Measurements from ENCODE around the gene BLVRB. TPM values are rescaled to one million over a fixed set of nuclear protein-coding genes. Genes with fewer than 3 reads are reported as not detected.
"Not testable (repeated sequence)": the region's sequence is repeated elsewhere in the genome, so short reads cannot be mapped to it uniquely, and the experiment has no call there.

BLVRB gene
- total RNA-seq, 1 experiment from 2014 or later, result 327 TPM

GRCh38 chr19:40486017-40486416, 20.5 kb upstream of the BLVRB start:
- DNase-seq (ENCODE audit: low spot score), result no peak

GRCh38 chr19:40475878-40476644, 10.5 kb upstream of the BLVRB start:
- not testable (repeated sequence) for DNase-seq (ENCODE audit: low spot score)

GRCh38 chr19:40474737-40475136, 9.2 kb upstream of the BLVRB start:
- no peak for DNase-seq (ENCODE audit: low spot score)

GRCh38 chr19:40472516-40472915, 7.0 kb upstream of the BLVRB start:
- no peak for DNase-seq (ENCODE audit: low spot score)

GRCh38 chr19:40471111-40471510, 5.6 kb upstream of the BLVRB start:
- no peak for DNase-seq (ENCODE audit: low spot score)

GRCh38 chr19:40469011-40469410, 3.5 kb upstream of the BLVRB start:
- no peak for DNase-seq (ENCODE audit: low spot score)

GRCh38 chr19:40466985-40467734, 1.6 kb upstream of the BLVRB start, which contains the start of gene SPTBN4:
SPTBN4 (plus strand) TSS chr19:40467001; CDS start chr19:40472622, 5,621 bp downstream.
- DNase-seq (ENCODE audit: low spot score), result no peak

GRCh38 chr19:40466219-40466984, 857 bp upstream of the BLVRB start:
- DNase-seq (ENCODE audit: low spot score), result no peak

GRCh38 chr19:40465025-40465556, 454 bp downstream of the BLVRB start:
- peak; percentile 55 for DNase-seq (ENCODE audit: low spot score)

GRCh38 chr19:40464059-40465024, 1.2 kb downstream of the BLVRB start:
- peak; percentile 95 for DNase-seq (ENCODE audit: low spot score)

GRCh38 chr19:40463587-40464037, 1.9 kb downstream of the BLVRB start:
- peak; percentile 48 for DNase-seq (ENCODE audit: low spot score)

- no peak for DNase-seq (ENCODE audit: low spot score)
Measured at GRCh38 chr19:40461669-40462221, 3.8 kb downstream of the BLVRB start.

GRCh38 chr19:40460185-40460584, 5.4 kb downstream of the BLVRB start:
- no peak for DNase-seq (ENCODE audit: low spot score)

GRCh38 chr19:40458597-40458974, 7.0 kb downstream of the BLVRB start:
- no peak for DNase-seq (ENCODE audit: low spot score)

- no peak for DNase-seq (ENCODE audit: low spot score)
Measured at GRCh38 chr19:40457953-40458596, 7.5 kb downstream of the BLVRB start.

GRCh38 chr19:40457048-40457447, 8.5 kb downstream of the BLVRB start:
- no peak for DNase-seq (ENCODE audit: low spot score)

GRCh38 chr19:40453943-40454342, 11.6 kb downstream of the BLVRB start:
- peak; percentile 27 for DNase-seq (ENCODE audit: low spot score)

- no peak for DNase-seq (ENCODE audit: low spot score)
Measured at GRCh38 chr19:40453151-40453735, 12.3 kb downstream of the BLVRB start.

GRCh38 chr19:40452016-40452415, 13.5 kb downstream of the BLVRB start:
- no peak for DNase-seq (ENCODE audit: low spot score)

- DNase-seq (ENCODE audit: low spot score), result no peak
Measured at GRCh38 chr19:40450664-40451063, 14.9 kb downstream of the BLVRB start.

All from A172 (cell line).